Endothelial cell of umbilical vein (primary cell): ENCODE measurements around the gene SPRR2E.

ENCODE experiments used
- EZH2 ChIP-seq: IDR thresholded peaks from 2 replicates; pipeline ENCODE4 v1.6.1; 2012; ENCODE audit warnings: borderline replicate concordance, low read depth, mild to moderate bottlenecking, moderate library complexity, low read length, inconsistent platforms; ENCODE audit not compliant: severe bottlenecking
- FOS ChIP-seq: IDR thresholded peaks from 2 replicates; pipeline ENCODE4 v1.6.1; 2011; ENCODE audit warnings: mild to moderate bottlenecking, low read length, moderate library complexity, borderline replicate concordance; ENCODE audit not compliant: insufficient read depth
- JUN ChIP-seq: IDR thresholded peaks from 2 replicates; pipeline ENCODE4 v1.6.1; 2011; ENCODE audit warnings: borderline replicate concordance, low read depth; ENCODE audit not compliant: insufficient read length, insufficient read depth
- MYC ChIP-seq: IDR thresholded peaks from one replicate; pipeline ENCODE4 v1.6.1; 2011; ENCODE audit warnings: mild to moderate bottlenecking, low read depth, low read length
- POLR2A ChIP-seq: IDR thresholded peaks from 2 replicates; pipeline ENCODE4 v1.6.1; 2012; ENCODE audit warnings: low read depth, mild to moderate bottlenecking, control low read depth, low read length
- TF ChIP-seq, protein P1 (sequence below), 2 donors: IDR thresholded peaks; 1 replicate in 1 of 2; 2 replicates in 1 of 2; pipeline ENCODE4 v1.5.1; 2011; ENCODE audit warnings: low read length in 2 of 2, mild to moderate bottlenecking in 2 of 2, moderate library complexity in 2 of 2, control low read depth in 1 of 2, inconsistent platforms in 1 of 2, low read depth in 1 of 2; ENCODE audit not compliant: insufficient read depth in 1 of 2; ENCODE audit errors: extremely low read depth in 1 of 2

DNA sequence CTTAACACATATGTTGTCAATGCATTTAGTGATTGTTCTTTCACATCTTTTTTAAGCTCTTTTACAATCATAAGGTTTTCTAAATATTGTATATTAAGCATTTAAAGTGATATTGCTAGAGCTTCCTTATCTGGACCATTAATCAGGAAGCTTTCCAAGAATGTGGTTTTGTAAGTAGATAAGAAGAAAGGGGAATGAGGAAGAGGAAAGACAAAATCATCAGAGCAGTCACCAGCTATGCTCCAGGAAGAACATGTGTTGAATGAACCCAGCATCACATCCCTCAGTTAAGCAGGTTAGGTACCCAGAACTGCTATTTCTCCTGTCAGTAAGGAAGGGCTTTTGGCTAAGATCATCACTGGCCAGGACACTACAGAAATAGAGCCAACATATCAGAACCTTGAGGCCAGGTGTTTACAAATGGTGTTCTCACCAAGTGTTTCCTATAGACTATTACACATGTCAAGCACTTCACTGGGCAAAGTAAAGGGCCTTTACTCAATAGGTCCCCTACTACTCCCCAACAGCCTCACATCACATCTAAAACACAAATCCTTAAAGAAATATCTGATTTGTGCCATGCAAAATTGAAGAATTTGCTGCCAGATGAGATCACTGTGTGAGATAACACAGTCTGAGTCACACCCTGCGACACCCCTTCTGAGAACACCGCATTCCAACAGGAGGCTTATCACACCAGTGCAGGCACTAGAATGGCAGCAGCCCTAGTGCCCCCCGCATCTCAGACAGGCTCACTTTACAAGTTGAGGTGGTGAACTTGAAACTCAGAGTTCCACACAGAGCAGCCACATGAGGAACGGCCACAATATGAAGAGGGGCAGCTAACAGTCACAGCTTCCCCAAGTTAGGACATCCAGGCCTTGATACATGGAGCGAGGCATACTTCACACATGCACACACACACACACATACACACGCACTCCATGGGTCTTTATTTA lies 35.2 kb downstream of the SPRR2E start:
- TF ChIP-seq EZH2, result no peak
- TF ChIP-seq, protein P1, sequence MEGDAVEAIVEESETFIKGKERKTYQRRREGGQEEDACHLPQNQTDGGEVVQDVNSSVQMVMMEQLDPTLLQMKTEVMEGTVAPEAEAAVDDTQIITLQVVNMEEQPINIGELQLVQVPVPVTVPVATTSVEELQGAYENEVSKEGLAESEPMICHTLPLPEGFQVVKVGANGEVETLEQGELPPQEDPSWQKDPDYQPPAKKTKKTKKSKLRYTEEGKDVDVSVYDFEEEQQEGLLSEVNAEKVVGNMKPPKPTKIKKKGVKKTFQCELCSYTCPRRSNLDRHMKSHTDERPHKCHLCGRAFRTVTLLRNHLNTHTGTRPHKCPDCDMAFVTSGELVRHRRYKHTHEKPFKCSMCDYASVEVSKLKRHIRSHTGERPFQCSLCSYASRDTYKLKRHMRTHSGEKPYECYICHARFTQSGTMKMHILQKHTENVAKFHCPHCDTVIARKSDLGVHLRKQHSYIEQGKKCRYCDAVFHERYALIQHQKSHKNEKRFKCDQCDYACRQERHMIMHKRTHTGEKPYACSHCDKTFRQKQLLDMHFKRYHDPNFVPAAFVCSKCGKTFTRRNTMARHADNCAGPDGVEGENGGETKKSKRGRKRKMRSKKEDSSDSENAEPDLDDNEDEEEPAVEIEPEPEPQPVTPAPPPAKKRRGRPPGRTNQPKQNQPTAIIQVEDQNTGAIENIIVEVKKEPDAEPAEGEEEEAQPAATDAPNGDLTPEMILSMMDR (IDR thresholded peaks at IDR 0.05; ENCODE audit: extremely low read depth in 1 of 2, insufficient read depth in 1 of 2, low read depth in 1 of 2, low read length in 2 of 2), result no peak
- peak; percentile 22 for TF ChIP-seq FOS
- no peak for TF ChIP-seq MYC
- TF ChIP-seq POLR2A, result no peak
- no peak for TF ChIP-seq JUN
